GM04503 (cell line): Measurements from ENCODE around the gene FYCO1.
A peak's percentile ranks its signal among the peaks of the same experiment; 100 is the strongest.
"Not testable (repeated sequence)": the region's sequence is repeated elsewhere in the genome, so short reads cannot be mapped to it uniquely, and the experiment has no call there.

Experiments
- DNase-seq: peaks from one replicate; pipeline ENCODE4 v3.0.0-alpha.2; 2012; ENCODE audit warnings: low read depth

The FYCO1 gene

GRCh38 chr3:46010519-46011113 lies 15.0 kb upstream of the FYCO1 start:
- no peak for DNase-seq

GRCh38 chr3:46008058-46008457 lies 12.4 kb upstream of the FYCO1 start:
- DNase-seq = no peak

GRCh38 chr3:46007280-46007679 lies 11.7 kb upstream of the FYCO1 start:
- no peak for DNase-seq

GRCh38 chr3:46006238-46007032 lies 10.8 kb upstream of the FYCO1 start:
- DNase-seq = peak; percentile 79

GRCh38 chr3:46003706-46004105 lies 8.1 kb upstream of the FYCO1 start:
- not testable (repeated sequence) for DNase-seq

GRCh38 chr3:46001178-46001577 lies 5.6 kb upstream of the FYCO1 start:
- DNase-seq = no peak

- DNase-seq = no peak
These were observed 2.3 kb upstream of the FYCO1 start for GRCh38 chr3:45997942-45998341.

GRCh38 chr3:45997499-45997898 lies 1.9 kb upstream of the FYCO1 start:
- DNase-seq = not testable (repeated sequence)

DNA sequence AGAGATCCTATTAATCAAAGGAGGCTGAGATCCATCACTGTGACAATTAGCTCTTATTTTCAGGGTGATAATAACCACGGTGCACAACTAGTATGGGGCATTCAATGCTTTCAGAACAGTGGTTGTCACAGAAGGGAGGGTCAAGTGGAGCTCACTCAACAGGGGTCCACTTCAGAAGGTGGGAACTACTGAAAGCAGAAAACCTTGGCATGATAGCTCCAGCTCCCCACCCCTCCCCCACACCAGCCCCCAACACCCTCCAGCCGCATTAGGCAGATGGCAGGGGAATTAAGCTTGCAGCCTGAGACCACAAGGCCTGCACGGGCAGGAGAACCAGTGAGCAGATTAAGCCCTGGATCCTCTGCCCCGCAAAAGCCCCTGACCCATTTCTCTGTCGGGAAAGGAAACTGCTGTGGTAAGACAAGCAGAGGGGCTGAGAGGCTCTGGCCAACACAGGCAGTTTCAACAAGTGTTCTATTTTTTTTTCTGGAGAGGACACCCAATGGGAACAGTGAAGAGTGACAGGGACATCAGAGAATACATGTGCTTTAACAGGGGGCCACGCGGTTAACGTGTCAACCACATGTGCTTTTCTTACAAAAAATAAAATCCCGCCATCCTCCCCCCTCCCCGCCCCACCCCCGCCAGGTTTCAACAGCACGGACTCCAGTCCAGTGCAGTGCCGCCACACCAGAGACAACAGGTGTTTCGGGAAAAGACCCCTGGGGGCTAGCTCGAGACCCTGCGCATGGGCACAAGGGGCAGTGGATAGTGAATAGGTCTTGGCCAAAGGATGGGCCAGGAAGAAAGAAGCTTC lies 997 bp downstream of the FYCO1 start:
- DNase-seq = no peak

GRCh38 chr3:45993421-45994027 lies 2.1 kb downstream of the FYCO1 start:
- no peak for DNase-seq

GRCh38 chr3:45992821-45993221 lies 2.8 kb downstream of the FYCO1 start:
- DNase-seq = peak; percentile 93

GRCh38 chr3:45992133-45992729 lies 3.4 kb downstream of the FYCO1 start:
- no peak for DNase-seq

- DNase-seq = no peak
These were observed 4.3 kb downstream of the FYCO1 start for GRCh38 chr3:45991341-45991740.

- no peak for DNase-seq
These were observed 5.4 kb downstream of the FYCO1 start for GRCh38 chr3:45990181-45990580.

GRCh38 chr3:45988804-45989203 lies 6.8 kb downstream of the FYCO1 start:
- no peak for DNase-seq

- no peak for DNase-seq
These were observed 7.3 kb downstream of the FYCO1 start for GRCh38 chr3:45988362-45988761.

DNA sequence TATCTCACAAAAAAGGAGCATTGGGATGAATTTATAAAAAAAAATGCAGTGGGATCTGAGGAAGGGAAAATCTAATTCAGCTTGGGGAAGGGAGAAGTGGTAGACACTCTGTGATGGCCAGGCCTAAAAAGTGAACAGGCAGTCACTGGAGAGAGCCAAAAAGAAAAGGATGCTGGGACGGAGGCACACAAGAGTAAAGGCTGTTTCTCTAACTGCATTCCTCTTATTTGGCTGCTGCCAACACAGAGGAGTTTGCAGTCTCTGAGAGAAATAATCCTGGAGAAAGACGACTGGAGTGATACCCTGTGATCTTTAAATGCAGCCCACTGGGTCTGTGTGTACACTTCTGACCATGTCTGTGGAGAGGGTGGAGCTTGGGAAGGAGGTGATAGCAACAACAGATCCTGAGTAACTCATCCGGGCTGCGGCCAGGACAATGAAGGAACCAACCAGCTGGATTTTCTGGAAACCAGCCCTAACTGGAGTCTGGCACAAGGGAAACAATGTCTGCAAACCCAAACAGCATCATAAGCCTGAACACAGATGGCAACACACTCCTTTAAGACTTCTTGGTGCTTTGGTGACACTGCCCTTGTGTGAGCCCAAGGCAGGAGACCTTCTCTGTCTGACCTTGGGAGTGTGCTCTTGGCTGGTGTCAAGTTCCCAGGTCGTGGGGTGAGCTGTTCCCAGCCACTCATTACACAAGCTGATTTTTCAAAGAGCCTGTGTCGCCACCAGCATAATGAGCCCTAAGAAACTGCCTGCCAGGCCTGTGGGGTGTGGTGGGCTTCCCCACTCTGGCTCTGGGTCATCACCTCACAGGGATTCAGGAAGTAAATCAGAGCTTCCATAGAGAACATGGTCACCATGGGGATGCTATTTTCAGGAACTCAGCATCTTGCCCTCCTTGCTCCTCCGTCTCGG lies 8.0 kb downstream of the FYCO1 start:
- DNase-seq = peak; percentile 59

- DNase-seq = no peak
These were observed 9.2 kb downstream of the FYCO1 start for GRCh38 chr3:45986303-45986982.

DNA sequence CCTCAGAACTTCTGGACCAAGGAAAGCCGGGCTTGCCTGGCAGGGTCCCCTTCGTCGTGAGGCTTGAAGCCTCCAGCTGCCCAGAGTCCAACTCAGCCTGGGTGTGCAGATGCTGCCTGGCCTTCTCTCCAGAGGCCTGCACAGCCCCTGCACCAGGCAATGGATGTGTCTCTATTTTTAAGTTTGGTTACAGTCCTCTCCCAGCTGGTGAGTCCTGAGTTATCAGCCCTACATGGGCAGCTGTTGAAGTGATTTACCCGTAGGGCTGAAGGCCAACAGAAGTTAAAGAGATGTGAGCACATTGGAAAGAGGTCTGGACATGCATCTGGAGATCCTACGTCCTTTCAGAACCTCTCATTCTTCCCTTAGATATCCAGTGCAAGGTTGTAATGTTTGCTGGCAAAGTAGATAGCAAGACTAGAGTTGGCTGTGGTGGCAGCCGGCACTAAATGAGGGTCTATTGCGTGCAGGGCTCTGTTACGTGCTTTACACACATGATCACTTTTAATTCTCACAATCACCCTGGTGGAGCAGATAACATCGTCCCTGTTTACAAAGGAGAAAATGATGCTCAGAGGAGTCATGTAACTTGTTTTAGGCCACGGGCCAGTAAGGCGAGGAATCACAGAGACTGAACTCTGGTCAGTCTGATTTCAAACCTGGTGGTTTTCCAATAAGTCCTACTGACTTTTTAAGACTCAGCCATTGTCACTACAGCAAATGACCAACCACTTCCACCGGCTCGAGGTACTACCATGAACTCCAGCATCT lies 9.9 kb downstream of the FYCO1 start:
- DNase-seq = no peak
